ENCODE data around the gene SMARCAL1. TPM values are rescaled to one million over a fixed set of nuclear protein-coding genes. Genes with fewer than 3 reads are reported as not detected.
"Not testable (repeated sequence)": the region's sequence is repeated elsewhere in the genome, so short reads cannot be mapped to it uniquely, and the experiment has no call there.

SMARCAL1 gene
- total RNA-seq, 1 experiment from 2014 or later: 25.4 TPM

DNA sequence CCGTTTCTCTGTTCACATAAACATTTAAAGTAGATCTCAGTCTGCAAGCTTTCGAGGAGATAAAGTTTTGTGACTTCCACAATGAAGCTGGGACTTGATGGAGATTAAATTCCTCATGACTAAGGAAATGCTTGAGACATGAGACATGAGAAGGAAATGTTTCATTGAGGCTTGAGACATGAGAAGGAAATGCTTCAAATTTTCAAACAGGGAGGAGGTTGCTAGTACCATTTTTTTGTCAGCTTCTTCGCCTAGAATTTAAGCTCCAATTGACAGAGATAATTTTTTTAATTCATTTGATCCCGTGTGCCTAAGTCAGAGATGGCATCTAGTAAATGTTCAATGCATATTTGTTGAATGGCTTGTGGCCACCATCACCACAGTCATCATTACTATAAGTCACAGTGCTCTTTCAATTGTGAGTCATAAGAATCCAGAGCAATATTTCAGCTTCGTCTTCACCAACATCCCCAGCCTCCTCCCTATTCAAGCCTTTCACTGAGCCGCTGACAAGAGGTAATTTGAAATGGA is 39.5 kb upstream of the SMARCAL1 start:
- H3K27ac Mint-ChIP-seq (ENCODE audit: unreplicated experiment): peak overlapping the region; percentile 31
- no TSS peak for BruUV-seq (replicated peaks)
- no peak for TF ChIP-seq CTCF (IDR thresholded peaks at IDR 0.05; ENCODE audit: unreplicated experiment)
- no peaks in the 10 kb centered on the region for H3K9me3 Mint-ChIP-seq (ENCODE audit: low read depth, unreplicated experiment)
- peak overlapping the region; percentile 68 for H3K4me3 Mint-ChIP-seq (ENCODE audit: low read depth, unreplicated experiment)
- intact Hi-C loops (cut with micrococcal nuclease; ENCODE audit: unreplicated experiment): no loop called here
- H3K4me1 Mint-ChIP-seq (ENCODE audit: low read depth, unreplicated experiment): peaks cover 33% of the 10 kb centered on the region
- CTCF ChIA-PET: interaction anchor here (0.7 kb wide), 2 partner anchors 20 to 1615 kb away, joined by 3 to 5 read pairs; no protein-coding TSS in a partner anchor
- DNase-seq: no peak
- peaks cover 64% of the 10 kb centered on the region for H3K27me3 Mint-ChIP-seq (ENCODE audit: unreplicated experiment)
- H3K36me3 Mint-ChIP-seq (ENCODE audit: insufficient read depth, unreplicated experiment): peaks cover 17% of the 10 kb centered on the region

- Mint-ChIP-seq H3K27me3 (ENCODE audit: unreplicated experiment) (peaks cover 60% of the 10 kb centered on the region), H3K4me1 (ENCODE audit: low read depth, unreplicated experiment) (peaks cover 33% of the 10 kb centered on the region), H3K36me3 (ENCODE audit: insufficient read depth, unreplicated experiment) (peaks cover 17% of the 10 kb centered on the region), H3K4me3 (ENCODE audit: low read depth, unreplicated experiment) (no peak overlapping the region), H3K9me3 (ENCODE audit: low read depth, unreplicated experiment) (no peaks in the 10 kb centered on the region), H3K27ac (ENCODE audit: unreplicated experiment) (no peak overlapping the region)
- CTCF ChIA-PET: no interaction called here
- no TSS peak for BruUV-seq (replicated peaks)
- intact Hi-C loops (cut with micrococcal nuclease; ENCODE audit: unreplicated experiment): no loop called here
- no peak for TF ChIP-seq CTCF (IDR thresholded peaks at IDR 0.05; ENCODE audit: unreplicated experiment)
- DNase-seq: no peak
These were observed 38.4 kb upstream of the SMARCAL1 start for GRCh38 chr2:216373896-216374295.

GRCh38 chr2:216375286-216375685 is 37.0 kb upstream of the SMARCAL1 start:
- H3K9me3 Mint-ChIP-seq (ENCODE audit: low read depth, unreplicated experiment): no peaks in the 10 kb centered on the region
- CTCF ChIA-PET: no interaction called here
- H3K4me1 Mint-ChIP-seq (ENCODE audit: low read depth, unreplicated experiment): peaks cover 33% of the 10 kb centered on the region
- peaks cover 58% of the 10 kb centered on the region for H3K27me3 Mint-ChIP-seq (ENCODE audit: unreplicated experiment)
- no peak for TF ChIP-seq CTCF (IDR thresholded peaks at IDR 0.05; ENCODE audit: unreplicated experiment)
- peaks cover 17% of the 10 kb centered on the region for H3K36me3 Mint-ChIP-seq (ENCODE audit: insufficient read depth, unreplicated experiment)
- no peak overlapping the region for H3K4me3 Mint-ChIP-seq (ENCODE audit: low read depth, unreplicated experiment)
- intact Hi-C loops (cut with micrococcal nuclease; ENCODE audit: unreplicated experiment): no loop called here
- DNase-seq: no peak
- BruUV-seq (replicated peaks): no TSS peak
- H3K27ac Mint-ChIP-seq (ENCODE audit: unreplicated experiment): no peak overlapping the region

- no peaks in the 10 kb centered on the region for H3K9me3 Mint-ChIP-seq (ENCODE audit: low read depth, unreplicated experiment)
- intact Hi-C loops (cut with micrococcal nuclease; ENCODE audit: unreplicated experiment): no loop called here
- no peak for TF ChIP-seq CTCF (IDR thresholded peaks at IDR 0.05; ENCODE audit: unreplicated experiment)
- peaks cover 31% of the 10 kb centered on the region for H3K27me3 Mint-ChIP-seq (ENCODE audit: unreplicated experiment)
- BruUV-seq (replicated peaks): no TSS peak
- no peaks in the 10 kb centered on the region for H3K36me3 Mint-ChIP-seq (ENCODE audit: insufficient read depth, unreplicated experiment)
- DNase-seq: no peak
- CTCF ChIA-PET: interaction anchor here (0.5 kb wide), 1 partner anchor 111 kb away, joined by 3 read pairs; no protein-coding TSS in a partner anchor
- H3K4me3 Mint-ChIP-seq (ENCODE audit: low read depth, unreplicated experiment): no peak overlapping the region
- no peaks in the 10 kb centered on the region for H3K4me1 Mint-ChIP-seq (ENCODE audit: low read depth, unreplicated experiment)
- H3K27ac Mint-ChIP-seq (ENCODE audit: unreplicated experiment): no peak overlapping the region
These were observed 32.3 kb upstream of the SMARCAL1 start for GRCh38 chr2:216379977-216380376.

DNA sequence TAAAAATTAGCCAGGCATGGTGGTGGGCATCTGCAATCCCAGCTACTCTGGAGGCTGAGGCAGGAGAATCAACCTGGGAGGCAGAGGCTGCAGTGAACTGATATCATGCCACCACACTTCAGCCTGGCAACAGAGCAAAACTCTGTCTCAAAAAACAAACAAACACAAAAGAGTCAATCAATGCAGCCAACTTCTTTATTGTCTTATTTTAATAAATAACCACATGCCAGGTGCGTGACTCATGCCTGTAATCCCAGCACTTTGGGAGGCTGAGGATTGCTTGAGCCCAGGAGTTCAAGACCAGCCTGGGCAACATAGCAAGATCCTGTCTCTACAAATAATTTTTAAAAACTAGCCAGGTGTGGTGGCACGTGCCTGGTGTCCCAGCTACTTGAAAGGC is 27.9 kb upstream of the SMARCAL1 start:
- BruUV-seq (replicated peaks); H3K27ac Mint-ChIP-seq (ENCODE audit: unreplicated experiment); CTCF ChIA-PET; intact Hi-C loops (cut with micrococcal nuclease; ENCODE audit: unreplicated experiment); H3K9me3 Mint-ChIP-seq (ENCODE audit: low read depth, unreplicated experiment); H3K4me3 Mint-ChIP-seq (ENCODE audit: low read depth, unreplicated experiment); H3K36me3 Mint-ChIP-seq (ENCODE audit: insufficient read depth, unreplicated experiment); DNase-seq: not testable (repeated sequence)
- peaks cover 21% of the 10 kb centered on the region for H3K27me3 Mint-ChIP-seq (ENCODE audit: unreplicated experiment)
- peaks cover 13% of the 10 kb centered on the region for H3K4me1 Mint-ChIP-seq (ENCODE audit: low read depth, unreplicated experiment)

Data from Calu3 (cell line).